Jurkat, Clone E6-1 (cell line): ENCODE measurements around the gene FGFBP2.

Experiments
- DNase-seq: peaks from one replicate; pipeline ENCODE4 v3.0.0-alpha.2; 2011; ENCODE audit warnings: low read depth, low spot score
- H3K4me3 ChIP-seq: 2 replicates; pipeline ENCODE4 v1.5.1; 2011; ENCODE audit warnings: mild to moderate bottlenecking, low read length, control low read depth, moderate library complexity

The FGFBP2 gene

DNA sequence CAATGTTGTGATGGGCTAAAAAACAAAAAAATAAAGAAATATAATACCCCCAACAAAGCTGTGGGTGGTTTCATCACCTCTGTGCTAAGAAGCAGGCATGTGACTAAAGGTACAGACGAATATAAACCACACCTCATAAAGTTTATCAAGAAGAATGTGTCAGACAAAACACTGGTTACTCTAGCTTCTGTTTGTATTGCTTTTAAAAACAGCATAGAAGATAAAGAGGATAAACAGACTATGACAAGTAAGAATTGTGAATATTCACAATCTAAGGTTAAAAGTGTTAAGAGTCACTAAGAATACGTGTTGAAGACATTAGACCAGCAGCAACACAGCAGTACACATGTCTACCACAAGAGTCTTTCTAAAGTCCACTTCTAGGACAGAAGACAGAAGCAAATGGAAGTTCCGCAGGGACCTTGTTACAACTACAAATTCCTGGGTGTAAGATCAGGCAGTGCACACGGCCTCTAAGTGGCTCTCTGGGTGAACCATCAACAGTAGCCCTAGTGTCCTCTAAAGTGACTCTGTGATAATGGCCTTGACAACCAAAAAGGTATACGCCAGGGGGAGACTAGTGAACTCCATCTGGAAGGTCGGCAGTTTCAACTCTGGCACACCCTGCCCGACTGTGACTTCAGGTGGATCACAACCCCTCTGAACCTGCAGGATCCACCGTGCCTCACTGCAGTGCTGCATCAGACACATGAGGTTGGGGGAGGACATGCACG lies 8.3 kb upstream of the FGFBP2 start:
- H3K4me3 ChIP-seq: no peak overlapping the region
- DNase-seq: no peak

DNA sequence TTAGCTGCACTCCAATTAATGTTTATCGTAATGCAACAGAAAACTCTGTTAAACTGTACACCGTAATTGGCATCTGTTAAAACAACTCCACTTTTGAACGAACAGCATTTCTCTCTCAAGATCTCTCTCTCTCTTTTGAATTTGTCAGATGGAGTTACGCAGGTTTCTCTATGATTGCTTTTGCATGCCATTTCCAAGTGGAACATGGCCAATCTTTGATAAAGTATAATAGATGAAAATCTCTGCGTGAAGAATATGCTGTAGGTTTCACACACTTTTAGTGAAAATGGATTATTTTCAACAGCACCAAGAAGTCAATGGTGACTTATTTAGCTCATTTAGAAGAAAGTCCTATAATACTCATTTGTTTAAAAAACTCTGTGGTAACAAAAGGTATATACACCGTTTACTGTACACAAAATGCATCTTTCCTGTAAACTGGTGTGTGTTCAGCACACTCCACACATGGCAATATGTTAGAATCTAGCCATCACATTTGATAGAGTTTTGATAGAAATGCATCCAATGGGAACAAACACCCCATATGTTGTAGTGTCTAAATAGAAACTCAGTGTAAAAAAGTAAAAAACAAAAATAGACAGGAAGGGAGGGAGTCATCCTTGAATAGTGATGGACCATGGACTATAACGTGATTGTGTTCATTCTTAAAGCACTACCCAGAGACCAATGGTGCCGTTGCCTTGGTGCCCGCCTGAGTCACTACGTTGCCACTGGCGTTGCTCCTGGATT lies 5.8 kb upstream of the FGFBP2 start:
- no peak overlapping the region for H3K4me3 ChIP-seq
- no peak for DNase-seq

DNA sequence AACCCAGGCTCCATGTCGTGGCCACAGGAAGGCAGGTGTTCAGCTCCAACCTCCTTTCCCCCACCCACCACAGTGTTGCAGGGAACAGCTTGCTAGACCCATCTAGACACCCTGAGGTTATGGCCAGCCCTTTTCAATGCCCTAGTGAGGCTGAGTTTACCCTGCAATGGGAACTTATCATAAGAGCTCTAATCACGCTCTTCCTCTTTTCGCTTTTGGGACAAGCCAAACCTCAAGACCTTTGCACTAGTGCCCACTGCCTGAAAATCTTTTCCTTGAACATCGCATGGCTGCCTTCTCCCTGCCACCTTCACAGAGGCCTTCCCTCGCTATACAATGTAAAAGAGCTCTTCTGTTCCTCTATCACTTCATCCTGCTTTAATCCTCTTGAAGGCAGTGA lies 2.4 kb upstream of the FGFBP2 start:
- H3K4me3 ChIP-seq: no peak overlapping the region
- DNase-seq: no peak

DNA sequence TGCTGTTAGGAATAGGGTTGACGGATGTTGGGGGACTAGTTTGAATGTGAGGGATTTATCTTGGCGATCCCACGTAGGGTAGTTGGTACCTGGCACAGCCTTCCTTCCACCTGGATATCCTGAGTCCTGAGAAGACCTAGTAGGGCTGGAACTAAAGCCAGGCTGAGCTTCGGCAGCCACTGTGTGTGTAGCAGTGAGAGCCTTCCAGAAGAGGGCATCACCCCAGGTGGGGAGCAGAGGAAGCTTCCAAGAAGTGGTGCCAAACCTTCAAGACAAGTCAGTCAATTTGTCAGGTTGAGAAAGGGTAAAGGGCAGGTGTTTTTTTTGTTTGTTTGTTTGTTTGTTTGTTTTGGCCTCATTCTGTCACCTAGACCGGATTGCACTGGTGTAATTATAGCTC lies 1.2 kb upstream of the FGFBP2 start:
- H3K4me3 ChIP-seq: no peak overlapping the region
- no peak for DNase-seq

DNA sequence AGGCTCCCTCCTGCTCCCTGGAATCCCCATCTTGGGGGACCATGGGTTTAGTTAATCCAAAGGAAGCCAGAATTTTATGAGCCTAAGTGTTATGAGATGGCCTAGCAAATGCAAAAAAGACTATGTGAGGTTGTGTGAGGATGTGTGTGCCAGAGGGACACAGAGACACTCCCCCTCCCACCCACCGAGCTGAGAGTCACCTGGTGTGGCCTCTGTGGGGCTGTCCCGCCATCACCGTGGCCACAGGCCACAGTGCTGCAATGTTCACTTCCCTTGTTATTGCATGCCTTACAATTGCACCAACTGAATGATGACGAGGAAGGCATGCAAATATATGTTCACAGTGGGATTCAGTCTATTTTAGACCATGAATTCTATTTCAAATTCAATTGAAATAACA lies 601 bp upstream of the FGFBP2 start:
- no peak for DNase-seq

DNA sequence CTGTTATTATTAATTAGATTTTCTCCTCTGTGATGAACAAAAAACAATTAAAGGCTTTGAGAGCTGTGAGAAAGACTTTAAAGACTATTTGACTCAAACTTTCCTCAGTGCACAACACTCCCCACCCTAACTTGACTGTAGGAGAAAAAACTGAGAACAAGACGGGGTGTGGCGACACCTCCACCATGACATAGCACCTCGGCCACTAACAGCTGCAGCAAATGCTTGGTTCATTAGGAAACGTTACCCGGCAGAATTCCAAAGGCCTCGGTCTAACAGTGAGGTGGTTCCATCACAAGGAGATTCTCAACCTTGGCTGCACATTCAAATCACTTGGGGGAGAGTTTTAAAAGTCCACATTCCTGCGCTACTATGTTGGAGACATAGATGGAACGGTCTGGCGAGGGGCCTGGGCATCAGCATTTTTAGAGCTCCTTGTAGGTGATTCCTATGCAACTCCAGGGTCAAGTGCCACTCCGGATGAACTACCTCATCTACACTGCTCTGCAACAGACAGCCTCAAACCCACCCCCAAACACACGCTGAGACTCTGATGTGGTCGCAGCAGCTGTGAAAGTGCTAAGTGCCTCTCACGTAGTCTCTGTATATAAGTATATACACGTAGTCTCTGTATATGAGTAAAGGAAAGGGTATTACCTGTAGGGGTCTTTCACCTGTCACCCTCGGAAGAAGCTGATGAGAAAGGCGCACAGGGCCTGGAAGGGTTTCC lies 1.0 kb downstream of the FGFBP2 start:
- peak; percentile 80 for DNase-seq
- no peak overlapping the region for H3K4me3 ChIP-seq

More for the DNA sequence above, 601 bp upstream of the FGFBP2 start:
- no peak overlapping the region for H3K4me3 ChIP-seq

DNA sequence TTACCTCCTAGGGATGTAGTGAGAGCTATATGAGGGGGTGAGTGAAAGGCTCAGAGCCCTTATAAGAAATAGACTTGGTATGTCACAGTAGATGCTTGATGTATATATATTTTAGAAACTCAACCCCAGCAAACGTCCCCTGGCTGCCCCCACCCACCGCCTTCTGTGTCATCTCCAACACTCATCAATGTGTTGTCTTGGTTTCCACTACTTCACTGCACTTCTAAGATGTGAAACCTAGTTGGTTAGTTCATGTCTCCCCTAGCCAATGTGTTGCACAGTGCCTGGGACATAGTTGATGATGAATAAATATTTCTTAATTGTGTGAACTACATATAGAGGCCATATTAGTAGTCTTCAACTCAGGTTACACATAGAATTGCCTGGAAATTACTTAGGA lies 4.4 kb downstream of the FGFBP2 start:
- no peak for DNase-seq
- no peak overlapping the region for H3K4me3 ChIP-seq

DNA sequence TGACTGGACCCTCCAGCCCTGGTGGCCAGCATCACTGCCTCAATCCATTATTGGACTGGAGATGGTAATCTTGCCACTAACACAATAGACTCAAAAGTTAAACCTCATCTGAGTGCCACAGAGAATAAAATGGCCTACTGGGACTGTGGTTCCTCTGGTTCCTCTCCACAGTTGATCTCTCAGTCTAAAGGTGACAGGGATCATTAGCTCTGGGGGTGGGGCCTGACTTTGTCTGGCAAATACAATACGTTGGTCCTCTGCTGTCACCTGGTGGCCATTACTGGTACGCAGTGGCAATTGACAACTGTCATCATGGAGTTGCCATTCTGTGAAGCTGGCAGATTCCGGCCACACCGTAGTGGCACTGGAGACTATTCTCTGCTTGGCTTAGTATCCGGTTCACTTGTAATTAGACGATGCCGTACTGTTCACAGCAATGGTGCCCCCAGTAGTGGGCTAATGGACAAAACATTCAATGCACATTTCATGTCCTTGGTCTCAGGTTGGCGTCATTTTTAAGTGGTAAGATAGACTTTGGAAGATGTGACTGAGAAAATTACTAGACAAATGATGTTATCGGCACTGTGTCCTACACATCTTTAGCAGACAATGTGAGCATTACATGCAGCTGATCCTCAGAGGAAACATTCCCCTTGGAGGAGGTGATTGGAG lies 6.7 kb downstream of the FGFBP2 start:
- H3K4me3 ChIP-seq: no peak overlapping the region
- peak; percentile 75 for DNase-seq

DNA sequence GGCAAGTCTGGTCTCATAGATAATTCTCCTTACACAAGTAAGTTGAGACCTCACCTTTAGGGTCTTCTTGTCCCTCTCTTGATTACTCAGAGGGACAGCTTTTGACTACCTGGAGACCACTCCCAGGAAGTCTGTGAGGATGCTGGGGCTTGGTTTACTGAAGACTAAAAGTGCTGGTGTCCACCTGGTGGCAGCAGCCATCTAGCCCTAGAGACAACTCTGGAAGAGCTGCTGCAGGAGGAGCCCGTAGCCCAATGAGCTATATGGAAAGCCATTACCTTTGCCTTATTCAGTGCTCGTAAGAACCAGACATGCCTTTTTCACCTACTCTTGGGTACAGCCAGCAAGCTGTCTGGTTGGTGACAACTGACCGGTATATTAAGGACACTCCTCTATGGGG lies 7.3 kb downstream of the FGFBP2 start:
- DNase-seq: no peak
- H3K4me3 ChIP-seq: no peak overlapping the region

DNA sequence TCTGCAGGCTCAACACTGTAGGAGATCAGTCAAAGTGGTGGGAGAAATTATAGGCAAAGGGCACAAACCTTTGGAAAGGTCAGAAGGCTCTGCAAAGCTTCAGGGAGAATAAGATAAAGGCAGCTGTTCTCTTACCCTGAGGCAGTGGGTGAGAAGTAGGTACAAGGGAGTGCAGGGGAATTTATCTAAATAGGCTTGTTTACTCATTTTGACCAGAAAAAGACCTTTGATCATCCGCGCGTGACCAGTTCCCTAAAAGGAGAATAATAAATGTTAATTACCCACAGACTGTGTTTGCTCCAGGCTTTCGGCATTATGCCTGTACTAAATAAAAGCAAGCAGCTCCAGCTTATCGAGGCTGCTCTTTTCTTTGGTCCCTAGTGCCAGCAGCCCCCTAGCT lies 9.3 kb downstream of the FGFBP2 start:
- no peak overlapping the region for H3K4me3 ChIP-seq
- no peak for DNase-seq

DNA sequence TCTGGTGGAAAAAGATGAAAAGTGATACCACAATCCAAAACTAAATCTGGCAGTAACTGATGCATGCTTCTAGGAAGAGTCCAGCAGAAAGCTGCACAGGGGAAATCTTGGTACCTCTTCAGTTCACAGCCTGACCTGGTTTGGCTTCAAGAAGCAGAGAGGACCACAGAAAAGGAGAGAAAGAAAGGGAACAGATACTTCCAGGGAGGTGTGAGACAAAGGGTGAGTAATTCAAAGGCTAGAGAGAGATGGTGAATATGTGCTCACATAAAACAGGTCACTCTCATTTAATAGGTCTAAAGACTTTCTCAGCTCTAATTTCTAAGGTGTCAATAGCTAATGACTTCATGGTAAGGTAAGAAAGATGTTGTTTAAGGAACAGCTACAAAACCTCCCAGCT lies 11.2 kb downstream of the FGFBP2 start:
- DNase-seq: no peak

DNA sequence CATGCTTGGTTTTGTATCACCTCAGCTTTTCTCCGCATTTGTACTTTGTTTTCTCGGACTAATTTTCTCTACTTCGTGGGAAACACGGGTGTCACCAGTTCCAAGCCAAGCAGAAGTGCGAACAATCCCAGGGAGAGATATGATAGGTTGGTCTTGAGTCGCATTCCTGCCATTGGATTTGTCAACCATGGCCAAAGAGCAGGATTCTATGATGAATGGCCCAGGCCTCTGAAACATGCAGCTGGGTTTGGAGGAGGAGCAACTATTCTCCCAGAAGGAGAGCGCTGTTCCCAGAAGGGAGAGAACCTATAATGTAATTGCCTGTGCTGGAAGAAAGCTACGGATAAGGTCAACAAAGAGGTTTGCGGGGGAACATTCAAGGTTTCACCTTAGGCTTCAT lies 14.1 kb downstream of the FGFBP2 start:
- no peak for DNase-seq

More for the DNA sequence above, 11.2 kb downstream of the FGFBP2 start:
- H3K4me3 ChIP-seq: no peak overlapping the region

DNA sequence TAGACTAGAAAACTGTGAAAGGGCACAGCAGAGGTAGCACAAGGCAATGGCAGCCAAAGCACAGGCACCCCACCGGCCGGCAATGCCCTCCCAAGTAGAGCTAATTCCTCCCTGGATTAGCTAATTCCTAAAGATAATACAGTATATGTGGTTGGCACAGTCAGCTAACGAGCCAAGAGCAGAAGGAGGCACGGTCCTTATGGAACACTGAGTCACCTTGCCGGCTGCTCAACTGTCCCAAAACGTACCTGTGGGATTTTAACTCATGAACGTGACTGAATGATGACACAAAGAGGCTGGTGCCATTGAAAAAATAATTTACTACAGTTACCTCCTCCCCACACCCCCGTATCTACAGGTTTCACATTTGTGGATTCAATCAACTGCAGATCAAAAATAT lies 15.3 kb downstream of the FGFBP2 start:
- no peak overlapping the region for H3K4me3 ChIP-seq
- no peak for DNase-seq

More for the DNA sequence above, 14.1 kb downstream of the FGFBP2 start:
- H3K4me3 ChIP-seq: no peak overlapping the region

DNA sequence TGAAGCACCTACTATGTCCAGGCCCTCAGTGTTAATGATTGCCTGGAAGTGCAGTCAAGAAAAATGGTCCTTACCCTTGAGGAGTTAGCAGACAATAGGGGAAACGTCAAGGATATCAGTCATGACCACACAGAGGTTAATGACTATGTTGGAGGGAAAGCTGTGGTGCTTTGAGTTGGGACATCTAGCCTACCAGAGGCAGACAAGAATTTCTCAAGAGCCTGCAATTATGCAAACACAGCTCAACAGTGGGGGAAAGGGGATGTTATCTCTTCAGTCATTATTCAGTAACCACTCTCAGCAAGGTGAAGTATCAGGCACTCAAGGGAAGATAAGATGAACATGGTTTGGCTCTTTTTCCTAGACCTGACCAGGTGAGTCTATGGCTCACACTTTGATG lies 17.5 kb downstream of the FGFBP2 start:
- H3K4me3 ChIP-seq: no peak overlapping the region
- DNase-seq: no peak

DNA sequence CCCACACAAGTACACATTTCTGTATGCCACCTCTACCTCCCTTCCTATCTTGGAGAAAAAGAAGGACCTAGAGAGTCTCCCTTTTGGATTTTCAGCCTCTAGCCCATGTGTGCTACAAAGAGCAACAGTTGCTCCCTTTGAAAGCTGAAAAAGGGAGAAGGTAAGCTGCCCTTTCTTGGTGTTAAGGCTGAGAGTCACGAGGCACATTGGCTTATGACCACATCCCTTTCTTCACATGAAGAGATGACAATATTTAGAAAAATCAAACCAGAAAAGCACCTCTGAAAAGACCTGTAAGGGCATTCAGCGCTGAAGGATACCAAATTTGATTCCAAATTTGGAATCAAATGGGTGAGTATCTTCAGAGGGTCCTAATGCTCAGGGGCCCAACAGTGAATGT lies 18.1 kb downstream of the FGFBP2 start:
- no peak overlapping the region for H3K4me3 ChIP-seq
- DNase-seq: no peak

DNA sequence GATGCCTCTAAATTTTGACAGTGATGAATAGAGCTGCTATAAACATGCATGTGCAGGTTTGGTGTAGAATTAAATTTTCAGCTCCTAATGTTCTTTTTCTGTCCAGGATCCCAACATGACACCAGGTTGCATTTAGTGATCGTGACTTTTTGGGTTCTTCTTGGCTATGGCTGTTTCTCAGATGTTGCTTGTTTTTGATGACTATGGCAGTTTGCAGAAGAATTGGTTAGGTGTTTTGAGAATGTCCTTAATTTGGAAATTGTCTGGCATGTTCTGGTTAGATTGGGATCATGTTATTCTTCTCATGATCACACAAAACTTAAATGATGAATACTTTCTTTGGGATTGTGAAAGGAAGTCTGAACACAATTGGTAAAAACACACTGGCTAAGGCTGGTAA lies 20.7 kb downstream of the FGFBP2 start:
- DNase-seq: no peak
- H3K4me3 ChIP-seq: no peak overlapping the region

DNA sequence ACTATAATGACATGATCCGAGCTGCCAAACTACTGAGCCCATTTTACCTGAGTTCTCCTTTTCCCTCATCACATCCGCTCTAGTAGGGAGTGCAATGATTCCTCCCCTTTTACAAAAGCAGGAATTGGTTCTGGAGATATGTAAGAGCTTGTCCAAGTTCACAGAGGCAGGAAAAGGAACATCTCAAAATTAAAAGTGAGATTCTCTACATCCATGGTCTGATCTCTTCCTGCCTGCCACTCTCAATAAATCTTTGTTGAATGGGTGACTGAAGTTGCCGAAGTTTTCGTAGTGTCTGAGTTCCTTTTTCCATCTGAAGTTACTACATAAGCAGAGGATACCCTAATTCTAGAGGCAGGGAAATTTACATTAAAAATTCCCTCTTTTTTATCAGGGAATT lies 24.3 kb downstream of the FGFBP2 start, which contains the start of gene FGFBP1:
TSS of gene FGFBP1 (minus strand) at position 101 of the 400 bp plus-strand sequence. CDS start 2,108 bp downstream, outside the sequence.
- DNase-seq: no peak
- H3K4me3 ChIP-seq: no peak within 1 kb of the TSS

DNA sequence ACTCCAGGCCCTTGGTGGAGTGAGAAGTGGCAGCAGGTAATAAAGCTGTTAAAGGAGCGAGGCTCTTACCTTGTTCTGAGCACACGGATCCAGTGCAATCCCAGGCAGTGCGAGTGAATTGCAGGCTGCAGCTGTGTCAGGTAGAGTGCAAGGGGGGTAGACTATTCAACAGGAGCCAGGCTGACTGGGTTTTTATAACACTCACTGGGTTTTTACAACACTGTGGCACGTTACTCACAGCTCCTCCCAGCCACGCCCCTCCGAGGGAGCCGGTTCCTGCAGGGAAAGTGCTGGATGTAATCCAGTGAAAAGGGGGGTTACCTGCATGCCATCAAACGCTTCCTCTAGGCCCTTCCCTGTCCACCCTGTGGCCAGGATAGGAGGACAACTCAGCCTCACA lies 24.8 kb downstream of the FGFBP2 start:
- H3K4me3 ChIP-seq: no peak overlapping the region

DNA sequence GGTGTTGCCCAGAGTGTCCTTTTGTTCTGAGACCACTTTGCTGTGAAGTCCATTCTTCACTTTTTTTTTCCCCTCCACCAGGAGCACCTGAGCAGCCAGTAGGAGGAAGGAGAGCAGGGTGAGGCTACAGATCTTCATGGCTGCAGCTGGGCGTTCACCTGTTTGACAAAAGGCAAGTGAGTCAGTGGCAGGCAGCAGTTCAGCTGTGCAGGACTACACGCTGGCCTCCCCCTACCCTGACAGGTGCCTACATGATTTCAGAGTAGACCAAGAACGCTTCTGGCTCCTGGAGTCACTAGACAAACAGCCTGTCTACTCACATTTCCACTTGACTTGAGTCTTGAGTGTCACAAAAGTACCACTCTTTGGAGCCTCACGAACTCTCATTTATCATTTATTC lies 26.5 kb downstream of the FGFBP2 start:
- H3K4me3 ChIP-seq: no peak overlapping the region
- DNase-seq: no peak

More for the DNA sequence above, 24.8 kb downstream of the FGFBP2 start:
- DNase-seq: no peak
